ENCODE data around the gene TOM1L2.

Gene TOM1L2

GRCh38 chr17:17947309-17947708, 24.9 kb downstream of the TOM1L2 start:
- Histone ChIP-seq H2AFZ (ENCODE audit: low read depth, low read length) (no peak overlapping the region), H3K4me2 (ENCODE audit: insufficient read depth, low read length) (no peak overlapping the region), H3K27ac (ENCODE audit: low read length) (no peak overlapping the region), H3K4me1 (ENCODE audit: insufficient read depth, low read length) (no peaks in the 10 kb centered on the region), H3K79me2 (ENCODE audit: insufficient read depth, low read length) (no peaks in the 10 kb centered on the region), H3K36me3 (ENCODE audit: insufficient read depth, low read length) (no peaks in the 10 kb centered on the region), H4K20me1 (ENCODE audit: insufficient read depth, low read length) (peaks cover 4% of the 10 kb centered on the region; the same call in 1 of the 2 replicates), H3K9me3 (ENCODE audit: insufficient read depth, low read length, severe bottlenecking) (no peaks in the 10 kb centered on the region), H3K27me3 (ENCODE audit: insufficient read depth, low read length, poor library complexity) (no peaks in the 10 kb centered on the region), H3K4me3 (ENCODE audit: low read depth in 1 of 2, low read length in 2 of 2) (no peak overlapping the region), H3K9ac (ENCODE audit: low read depth, low read length) (no peak overlapping the region)
- DNase-seq (no peak), ATAC-seq (ENCODE audit: insufficient read depth, low read depth) (no peak)
- TF ChIP-seq EZH2 (IDR thresholded peaks at IDR 0.05; ENCODE audit: borderline replicate concordance, low read depth, low read length, severe bottlenecking), result no peak
- TF ChIP-seq, protein P1, sequence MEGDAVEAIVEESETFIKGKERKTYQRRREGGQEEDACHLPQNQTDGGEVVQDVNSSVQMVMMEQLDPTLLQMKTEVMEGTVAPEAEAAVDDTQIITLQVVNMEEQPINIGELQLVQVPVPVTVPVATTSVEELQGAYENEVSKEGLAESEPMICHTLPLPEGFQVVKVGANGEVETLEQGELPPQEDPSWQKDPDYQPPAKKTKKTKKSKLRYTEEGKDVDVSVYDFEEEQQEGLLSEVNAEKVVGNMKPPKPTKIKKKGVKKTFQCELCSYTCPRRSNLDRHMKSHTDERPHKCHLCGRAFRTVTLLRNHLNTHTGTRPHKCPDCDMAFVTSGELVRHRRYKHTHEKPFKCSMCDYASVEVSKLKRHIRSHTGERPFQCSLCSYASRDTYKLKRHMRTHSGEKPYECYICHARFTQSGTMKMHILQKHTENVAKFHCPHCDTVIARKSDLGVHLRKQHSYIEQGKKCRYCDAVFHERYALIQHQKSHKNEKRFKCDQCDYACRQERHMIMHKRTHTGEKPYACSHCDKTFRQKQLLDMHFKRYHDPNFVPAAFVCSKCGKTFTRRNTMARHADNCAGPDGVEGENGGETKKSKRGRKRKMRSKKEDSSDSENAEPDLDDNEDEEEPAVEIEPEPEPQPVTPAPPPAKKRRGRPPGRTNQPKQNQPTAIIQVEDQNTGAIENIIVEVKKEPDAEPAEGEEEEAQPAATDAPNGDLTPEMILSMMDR (IDR thresholded peaks at IDR 0.05; ENCODE audit: borderline replicate concordance, extremely low read depth, low read length, poor library complexity, severe bottlenecking), result no peak

DNA sequence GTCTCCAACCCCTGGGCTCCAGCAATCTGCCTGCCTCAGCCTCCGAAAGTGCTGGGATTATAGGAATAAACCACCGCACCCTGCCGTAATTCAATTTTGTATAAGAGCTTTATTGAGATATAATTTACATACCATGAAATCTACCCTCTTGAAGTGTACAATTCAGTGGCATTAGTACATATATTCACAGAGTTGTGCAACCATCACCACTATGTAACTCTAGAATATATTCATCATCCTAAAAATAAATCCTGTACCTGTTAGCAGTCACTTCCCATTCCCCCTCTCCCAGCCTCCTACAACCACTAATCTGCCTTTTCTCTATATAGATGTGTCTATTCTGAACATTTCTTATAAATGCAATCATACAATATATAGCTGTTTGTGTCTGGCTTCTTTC, 26.1 kb downstream of the TOM1L2 start:
- ATAC-seq (ENCODE audit: insufficient read depth, low read depth) (no peak), DNase-seq (no peak)
- no peaks in the 10 kb centered on the region for H3K79me2 ChIP-seq (ENCODE audit: insufficient read depth, low read length)
- peaks cover 4% of the 10 kb centered on the region; the same call in 1 of the 2 replicates for H4K20me1 ChIP-seq (ENCODE audit: insufficient read depth, low read length)
- H3K9me3 ChIP-seq (ENCODE audit: insufficient read depth, low read length, severe bottlenecking), result no peaks in the 10 kb centered on the region
- H3K4me1 ChIP-seq (ENCODE audit: insufficient read depth, low read length), result no peaks in the 10 kb centered on the region
- no peak overlapping the region for H3K9ac ChIP-seq (ENCODE audit: low read depth, low read length)
- H2AFZ ChIP-seq (ENCODE audit: low read depth, low read length), result no peak overlapping the region
- H3K27ac ChIP-seq (ENCODE audit: low read length), result no peak overlapping the region
- no peak overlapping the region for H3K4me2 ChIP-seq (ENCODE audit: insufficient read depth, low read length)
- H3K4me3 ChIP-seq (ENCODE audit: low read depth in 1 of 2, low read length in 2 of 2), result no peak overlapping the region
- no peaks in the 10 kb centered on the region for H3K36me3 ChIP-seq (ENCODE audit: insufficient read depth, low read length)
- TF ChIP-seq, protein P1 (IDR thresholded peaks at IDR 0.05; ENCODE audit: borderline replicate concordance, extremely low read depth, low read length, poor library complexity, severe bottlenecking), result no peak
- no peak for TF ChIP-seq EZH2 (IDR thresholded peaks at IDR 0.05; ENCODE audit: borderline replicate concordance, low read depth, low read length, severe bottlenecking)
- H3K27me3 ChIP-seq (ENCODE audit: insufficient read depth, low read length, poor library complexity), result no peaks in the 10 kb centered on the region

- no peak overlapping the region for H3K27ac ChIP-seq (ENCODE audit: low read length)
- H3K9me3 ChIP-seq (ENCODE audit: insufficient read depth, low read length, severe bottlenecking), result no peaks in the 10 kb centered on the region
- no peak overlapping the region for H3K4me3 ChIP-seq (ENCODE audit: low read depth in 1 of 2, low read length in 2 of 2)
- no peaks in the 10 kb centered on the region for H3K36me3 ChIP-seq (ENCODE audit: insufficient read depth, low read length)
- H2AFZ ChIP-seq (ENCODE audit: low read depth, low read length), result no peak overlapping the region
- no peaks in the 10 kb centered on the region for H3K79me2 ChIP-seq (ENCODE audit: insufficient read depth, low read length)
- no peak for ATAC-seq (ENCODE audit: insufficient read depth, low read depth)
- no peaks in the 10 kb centered on the region for H3K4me1 ChIP-seq (ENCODE audit: insufficient read depth, low read length)
- H3K4me2 ChIP-seq (ENCODE audit: insufficient read depth, low read length), result no peak overlapping the region
- peaks cover 4% of the 10 kb centered on the region; the same call in 1 of the 2 replicates for H4K20me1 ChIP-seq (ENCODE audit: insufficient read depth, low read length)
- TF ChIP-seq, protein P1 (IDR thresholded peaks at IDR 0.05; ENCODE audit: borderline replicate concordance, extremely low read depth, low read length, poor library complexity, severe bottlenecking), result no peak
- TF ChIP-seq EZH2 (IDR thresholded peaks at IDR 0.05; ENCODE audit: borderline replicate concordance, low read depth, low read length, severe bottlenecking), result no peak
- H3K9ac ChIP-seq (ENCODE audit: low read depth, low read length), result no peak overlapping the region
- DNase-seq, result no peak
- no peaks in the 10 kb centered on the region for H3K27me3 ChIP-seq (ENCODE audit: insufficient read depth, low read length, poor library complexity)
Observed at GRCh38 chr17:17944743-17945142, 27.5 kb downstream of the TOM1L2 start.

DNA sequence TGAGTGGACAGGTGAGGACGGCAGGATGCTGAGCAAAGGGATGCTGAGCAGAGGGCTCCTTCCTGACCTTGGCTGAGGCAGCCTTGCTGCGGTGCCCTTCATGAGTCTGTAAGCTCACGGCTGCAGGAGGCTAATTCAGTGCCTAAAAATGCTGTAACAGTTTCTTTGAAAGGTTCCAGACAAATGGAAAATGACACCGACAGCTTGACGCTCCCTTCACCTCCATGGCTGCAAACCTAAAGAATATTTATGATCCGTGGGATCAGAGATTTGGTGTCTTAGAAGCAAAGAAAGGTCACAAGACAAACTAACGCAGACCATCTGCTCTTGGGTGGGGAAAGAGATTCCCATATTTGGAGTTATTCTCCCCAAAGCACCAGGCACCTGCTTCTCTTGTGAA, 28.0 kb downstream of the TOM1L2 start:
- no peak overlapping the region for H3K4me2 ChIP-seq (ENCODE audit: insufficient read depth, low read length)
- no peak overlapping the region for H2AFZ ChIP-seq (ENCODE audit: low read depth, low read length)
- H3K4me1 ChIP-seq (ENCODE audit: insufficient read depth, low read length), result no peaks in the 10 kb centered on the region
- ATAC-seq (ENCODE audit: insufficient read depth, low read depth) (no peak), DNase-seq (no peak)
- H3K36me3 ChIP-seq (ENCODE audit: insufficient read depth, low read length), result no peaks in the 10 kb centered on the region
- TF ChIP-seq, protein P1 (IDR thresholded peaks at IDR 0.05; ENCODE audit: borderline replicate concordance, extremely low read depth, low read length, poor library complexity, severe bottlenecking), result no peak
- TF ChIP-seq EZH2 (IDR thresholded peaks at IDR 0.05; ENCODE audit: borderline replicate concordance, low read depth, low read length, severe bottlenecking), result no peak
- H3K27me3 ChIP-seq (ENCODE audit: insufficient read depth, low read length, poor library complexity), result no peaks in the 10 kb centered on the region
- H3K9ac ChIP-seq (ENCODE audit: low read depth, low read length), result no peak overlapping the region
- no peak overlapping the region for H3K4me3 ChIP-seq (ENCODE audit: low read depth in 1 of 2, low read length in 2 of 2)
- no peaks in the 10 kb centered on the region for H3K9me3 ChIP-seq (ENCODE audit: insufficient read depth, low read length, severe bottlenecking)
- H3K27ac ChIP-seq (ENCODE audit: low read length), result no peak overlapping the region
- peaks cover 4% of the 10 kb centered on the region; the same call in 1 of the 2 replicates for H4K20me1 ChIP-seq (ENCODE audit: insufficient read depth, low read length)
- H3K79me2 ChIP-seq (ENCODE audit: insufficient read depth, low read length), result no peaks in the 10 kb centered on the region
